Muscle layer of duodenum (tissue), 2 donors: ENCODE measurements around the gene IL33.
A peak's percentile ranks its signal among the peaks of the same experiment; 100 is the strongest.

Experiments used
- H3K27ac ChIP-seq: one replicate; pipeline ENCODE4 v1.7.0; 2013; ENCODE audit warnings: mild to moderate bottlenecking, low read length
- H3K27me3 ChIP-seq: one replicate; pipeline ENCODE4 v1.7.0; 2013; ENCODE audit warnings: low read depth, mild to moderate bottlenecking, control low read depth, low read length
- H3K36me3 ChIP-seq, 2 donors: one replicate each; pipeline ENCODE4 v1.7.0; 2013; ENCODE audit warnings: low read length in 2 of 2, control low read depth in 1 of 2, mild to moderate bottlenecking in 1 of 2; ENCODE audit not compliant: insufficient read depth in 2 of 2, control insufficient read depth in 1 of 2
- H3K4me1 ChIP-seq, 2 donors: one replicate each; pipeline ENCODE4 v1.7.0; 2013; ENCODE audit warnings: low read length in 2 of 2, mild to moderate bottlenecking in 2 of 2, control low read depth in 1 of 2, moderate library complexity in 1 of 2; ENCODE audit not compliant: insufficient read depth in 2 of 2, control insufficient read depth in 1 of 2
- H3K4me3 ChIP-seq, 2 donors: one replicate each; pipeline ENCODE4 v1.7.0; 2013; ENCODE audit warnings: low read length in 2 of 2, low read depth in 1 of 2, mild to moderate bottlenecking in 1 of 2
- H3K9me3 ChIP-seq, 2 donors: one replicate each; pipeline ENCODE4 v1.7.0; 2013; ENCODE audit warnings: low read length in 2 of 2, control low read depth in 1 of 2, mild to moderate bottlenecking in 1 of 2; ENCODE audit not compliant: control insufficient read depth in 1 of 2
- donor health status: healthy.

Gene IL33

GRCh38 chr9:6194934-6195333 is 20.7 kb upstream of the IL33 start:
- Histone ChIP-seq H3K27me3 (no peaks in the 10 kb centered on the region), H3K4me1 (no peaks in the 10 kb centered on the region), H3K9me3 (no peaks in the 10 kb centered on the region), H3K36me3 (no peaks in the 10 kb centered on the region), H3K4me3 (no peak overlapping the region), H3K27ac (no peak overlapping the region)

DNA sequence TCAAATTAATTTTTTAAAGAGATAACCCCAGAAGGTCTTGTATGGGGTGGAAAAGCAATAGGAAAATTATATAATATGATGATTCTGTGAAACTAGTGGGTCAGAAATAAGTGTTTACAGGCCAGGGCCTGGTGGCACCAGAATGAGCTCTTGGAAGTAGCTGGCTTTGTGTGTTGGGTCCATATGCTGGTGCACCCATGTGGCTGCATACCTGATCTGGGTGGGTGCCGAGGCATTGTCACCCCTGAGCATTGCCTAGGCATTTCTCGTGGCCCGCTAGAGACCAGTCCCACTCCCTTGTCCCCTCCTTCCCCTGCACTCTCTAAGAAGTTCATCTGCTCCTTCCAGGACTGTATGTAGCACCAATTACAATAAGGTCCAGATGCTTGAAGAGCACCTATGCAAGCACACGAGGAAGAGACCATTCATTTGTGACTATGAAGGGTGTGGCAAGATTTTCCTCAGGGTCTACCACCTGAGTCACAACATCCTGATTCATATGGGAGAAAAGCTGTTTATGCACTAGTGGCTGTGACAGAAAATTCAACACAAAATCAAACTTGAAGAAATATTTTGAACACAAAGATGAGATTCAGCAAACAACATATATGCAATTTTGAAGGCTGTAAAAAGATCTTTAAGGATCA is 19.8 kb upstream of the IL33 start:
- Histone ChIP-seq H3K4me3 (no peak overlapping the region), H3K4me1 (no peaks in the 10 kb centered on the region), H3K27me3 (no peaks in the 10 kb centered on the region), H3K36me3 (no peaks in the 10 kb centered on the region), H3K9me3 (no peaks in the 10 kb centered on the region), H3K27ac (no peak overlapping the region)

DNA sequence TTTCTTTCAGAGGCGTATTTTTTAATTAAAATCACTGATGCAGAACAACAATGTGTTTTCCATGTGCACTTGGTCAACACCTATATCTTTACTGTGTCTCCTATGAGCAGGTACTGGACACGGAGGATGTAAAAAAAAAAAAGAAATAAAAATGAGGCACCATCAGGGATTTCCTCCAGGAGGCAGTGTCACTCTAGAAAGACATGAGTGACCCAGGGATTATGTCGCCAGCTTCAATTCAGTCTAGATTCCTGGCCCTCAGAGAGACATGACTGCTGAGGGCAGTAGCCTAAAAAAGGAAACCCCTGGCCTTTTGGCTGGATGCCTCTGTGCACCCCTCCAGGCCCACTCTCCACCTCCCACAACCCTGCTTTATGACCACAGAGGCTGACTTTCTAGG is 18.3 kb upstream of the IL33 start:
- Histone ChIP-seq H3K4me1 (no peaks in the 10 kb centered on the region), H3K4me3 (no peak overlapping the region), H3K27ac (no peak overlapping the region), H3K36me3 (no peaks in the 10 kb centered on the region), H3K9me3 (no peaks in the 10 kb centered on the region), H3K27me3 (no peaks in the 10 kb centered on the region)

DNA sequence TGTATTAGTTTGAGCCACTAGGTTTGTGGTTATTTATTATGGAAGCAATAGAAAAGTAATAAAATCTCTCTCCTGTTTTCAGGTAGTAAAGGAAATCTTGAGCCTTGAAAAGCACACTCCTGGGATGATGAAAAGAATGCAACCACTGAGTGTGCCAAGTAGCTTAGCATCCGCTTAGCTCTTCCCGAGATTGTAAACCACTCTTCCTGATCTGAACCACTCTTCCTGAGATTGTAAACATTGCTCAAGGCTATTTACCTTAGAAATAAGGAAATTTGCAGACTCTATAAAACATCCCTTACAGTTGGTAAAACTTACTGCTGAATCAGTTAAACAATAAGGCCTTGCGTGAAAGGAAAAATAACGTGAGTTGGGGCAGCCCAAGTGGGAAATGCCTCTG is 17.4 kb upstream of the IL33 start:
- no peak overlapping the region for H3K27ac ChIP-seq
- no peaks in the 10 kb centered on the region for H3K36me3 ChIP-seq
- H3K4me1 ChIP-seq: no peaks in the 10 kb centered on the region
- no peaks in the 10 kb centered on the region for H3K9me3 ChIP-seq
- H3K27me3 ChIP-seq: no peaks in the 10 kb centered on the region
- H3K4me3 ChIP-seq: no peak overlapping the region

DNA sequence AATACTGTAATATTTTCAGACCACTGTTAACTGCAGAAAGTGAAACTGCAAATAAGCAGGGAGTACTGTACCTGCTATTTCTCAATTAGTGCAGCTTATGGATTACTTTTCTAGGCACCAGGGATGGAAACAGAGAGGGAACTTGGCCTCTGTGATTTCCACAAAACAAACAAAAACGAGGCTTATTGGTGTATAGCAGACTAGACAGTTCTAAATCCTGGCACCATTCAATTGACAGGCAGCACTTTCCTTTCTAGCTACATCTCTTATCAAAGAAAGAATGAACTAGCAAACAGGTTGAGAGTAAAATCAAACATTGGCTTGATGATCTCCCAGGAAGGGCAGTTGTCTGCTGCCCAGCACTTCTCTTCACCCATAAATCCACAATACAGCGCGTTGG is 16.0 kb upstream of the IL33 start:
- H3K4me3 ChIP-seq: no peak overlapping the region
- H3K36me3 ChIP-seq: no peaks in the 10 kb centered on the region
- no peaks in the 10 kb centered on the region for H3K27me3 ChIP-seq
- H3K27ac ChIP-seq: no peak overlapping the region
- no peaks in the 10 kb centered on the region for H3K4me1 ChIP-seq
- no peaks in the 10 kb centered on the region for H3K9me3 ChIP-seq

DNA sequence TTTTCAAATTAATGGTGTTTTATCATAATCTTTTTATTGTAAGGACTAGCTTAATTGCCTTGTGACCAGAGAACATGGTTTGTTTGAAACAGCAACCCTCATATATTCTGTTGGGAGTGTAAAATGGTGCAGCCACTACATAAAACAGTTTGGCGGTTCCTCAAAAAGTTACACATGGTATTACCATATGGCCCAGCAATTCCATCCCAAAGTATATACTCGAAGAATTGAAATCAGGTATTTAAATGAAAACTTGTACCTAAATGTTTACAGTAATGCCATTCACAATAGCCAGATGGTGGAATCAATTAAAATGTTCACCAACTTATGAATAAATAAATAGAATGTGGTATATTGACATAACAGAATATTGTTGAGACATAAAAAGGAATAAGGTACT is 14.8 kb upstream of the IL33 start:
- no peak overlapping the region for H3K27ac ChIP-seq
- no peaks in the 10 kb centered on the region for H3K36me3 ChIP-seq
- H3K9me3 ChIP-seq: no peaks in the 10 kb centered on the region
- H3K4me1 ChIP-seq: no peaks in the 10 kb centered on the region
- no peak overlapping the region for H3K4me3 ChIP-seq
- no peaks in the 10 kb centered on the region for H3K27me3 ChIP-seq

DNA sequence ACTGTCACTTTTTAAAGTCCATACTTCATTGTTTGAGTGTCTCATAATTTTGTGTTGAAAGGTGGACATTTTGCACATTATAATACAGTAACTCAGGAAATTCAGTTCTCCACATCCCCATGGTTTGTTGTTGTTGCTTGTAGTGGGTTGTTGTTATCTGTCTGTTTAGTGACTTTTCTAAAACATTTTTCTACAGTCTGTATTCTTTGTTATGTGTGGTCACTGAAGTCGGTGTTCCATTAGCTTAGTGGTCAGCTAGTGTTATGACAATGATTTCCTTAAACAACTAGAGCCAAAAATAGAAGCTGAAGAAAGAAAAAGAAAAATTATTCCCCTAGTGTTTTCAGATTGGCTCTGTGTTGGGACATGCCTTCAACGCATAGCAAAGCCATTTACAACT is 5.6 kb upstream of the IL33 start:
- Histone ChIP-seq H3K4me1 (no peaks in the 10 kb centered on the region), H3K9me3 (peaks cover 11 to 21% of the 10 kb centered on the region in 2 donors), H3K4me3 (no peak overlapping the region), H3K27ac (no peak overlapping the region), H3K27me3 (no peaks in the 10 kb centered on the region), H3K36me3 (no peaks in the 10 kb centered on the region)

GRCh38 chr9:6212722-6213375 is 2.8 kb upstream of the IL33 start:
- no peaks in the 10 kb centered on the region for H3K36me3 ChIP-seq
- H3K4me3 ChIP-seq: no peak overlapping the region
- H3K27me3 ChIP-seq: no peaks in the 10 kb centered on the region
- H3K27ac ChIP-seq: no peak overlapping the region
- H3K9me3 ChIP-seq: peaks cover 11 to 21% of the 10 kb centered on the region in 2 donors
- H3K4me1 ChIP-seq: peaks cover 0 to 3% of the 10 kb centered on the region in 2 donors

GRCh38 chr9:6214434-6214833 is 1.2 kb upstream of the IL33 start:
- H3K4me3 ChIP-seq: no peak overlapping the region

DNA sequence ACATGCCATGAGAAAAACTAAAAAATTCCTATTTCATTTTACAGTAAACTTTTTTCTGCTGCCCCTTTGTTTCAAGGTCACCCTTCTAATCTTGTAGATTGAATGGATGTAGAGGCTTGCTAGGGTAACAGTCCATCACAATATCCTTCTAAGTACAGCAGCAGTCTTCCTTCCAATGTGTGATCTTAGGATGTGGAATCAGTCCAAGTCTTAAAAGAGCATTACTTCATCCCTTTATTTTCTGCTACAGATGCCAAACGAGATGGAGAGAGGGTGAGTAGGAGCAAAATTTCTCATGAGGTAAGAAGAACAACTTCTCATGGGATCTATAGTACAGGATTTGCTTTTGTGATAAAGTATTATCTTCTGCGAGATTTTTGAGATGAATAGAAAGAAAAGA is 704 bp upstream of the IL33 start:
- Histone ChIP-seq H3K4me1 (peaks cover 0 to 5% of the 10 kb centered on the region in 2 donors), H3K4me3 (no peak overlapping the region), H3K27ac (peak overlapping the region; percentile 37)

More at GRCh38 chr9:6214434-6214833, 1.2 kb upstream of the IL33 start:
- H3K27me3 ChIP-seq: no peaks in the 10 kb centered on the region
- peak overlapping the region; percentile 37 for H3K27ac ChIP-seq
- peaks cover 11 to 13% of the 10 kb centered on the region in 2 donors for H3K9me3 ChIP-seq
- H3K4me1 ChIP-seq: peaks cover 0 to 3% of the 10 kb centered on the region in 2 donors
- H3K36me3 ChIP-seq: no peaks in the 10 kb centered on the region

GRCh38 chr9:6216002-6216401 is 395 bp downstream of the IL33 start:
- Histone ChIP-seq H3K4me1 (peaks cover 0 to 7% of the 10 kb centered on the region in 2 donors), H3K9me3 (peaks cover under 1% of the 10 kb centered on the region in 2 donors), H3K27ac (peak overlapping the region; percentile 64), H3K27me3 (no peaks in the 10 kb centered on the region), H3K36me3 (no peaks in the 10 kb centered on the region), H3K4me3 (peak overlapping the region; percentile 49 to 60)

More for the DNA sequence above, 704 bp upstream of the IL33 start:
- no peaks in the 10 kb centered on the region for H3K27me3 ChIP-seq
- peaks cover 11% of the 10 kb centered on the region in 2 donors for H3K9me3 ChIP-seq
- no peaks in the 10 kb centered on the region for H3K36me3 ChIP-seq

GRCh38 chr9:6216951-6217350 is 1.3 kb downstream of the IL33 start:
- Histone ChIP-seq H3K9me3 (no peaks in the 10 kb centered on the region), H3K4me1 (peaks cover 0 to 10% of the 10 kb centered on the region in 2 donors), H3K4me3 (peak overlapping the region; percentile 49 to 60), H3K27me3 (no peaks in the 10 kb centered on the region), H3K36me3 (no peaks in the 10 kb centered on the region), H3K27ac (peak overlapping the region; percentile 84)
